ENCODE data around the gene TMEM63A.

- no peak for TF ChIP-seq POLR2A (IDR thresholded peaks at IDR 0.05)
- TF ChIP-seq CTCF (IDR thresholded peaks at IDR 0.05): peak in 2 of 3 donors; percentile 79 to 84
- TF ChIP-seq POLR2AphosphoS5 (IDR thresholded peaks at IDR 0.05): peak in 2 of 3 donors; percentile 22 to 46
These were observed 36.5 kb downstream of the TMEM63A start for GRCh38 chr1:225845571-225846259.

Data from breast epithelium (tissue), 3 donors.